HEK293 (cell line): ENCODE data around the gene TBX1.

Experiments
- FEZF1 ChIP-seq: fragments of 450-650 bp; formaldehyde crosslinking; IDR thresholded peaks from 2 replicates; pipeline ENCODE4 v1.5.1; 2016; ENCODE audit warnings: missing biosample characterization, missing genetic modification characterization
- KLF16 ChIP-seq: fragments of 450-650 bp; formaldehyde crosslinking; IDR thresholded peaks from 2 replicates; pipeline ENCODE4 v1.5.1; 2017; ENCODE audit warnings: missing biosample characterization, missing genetic modification characterization
- SALL2 ChIP-seq: fragments of 450-650 bp; formaldehyde crosslinking; IDR thresholded peaks from 2 replicates; pipeline ENCODE4 v1.5.0; 2017; ENCODE audit warnings: missing biosample characterization, mild to moderate bottlenecking, missing genetic modification characterization, borderline replicate concordance
- ZNF157 ChIP-seq: fragments of 450-650 bp; formaldehyde crosslinking; IDR thresholded peaks from 2 replicates; pipeline ENCODE4 v1.5.1; 2016; ENCODE audit warnings: missing biosample characterization, missing genetic modification characterization
- ZNF561 ChIP-seq: fragments of 450-650 bp; IDR thresholded peaks from 2 replicates; pipeline ENCODE4 v1.5.1; 2018; ENCODE audit warnings: missing biosample characterization, missing genetic modification characterization, borderline replicate concordance
- ZNF580 ChIP-seq: fragments of 450-650 bp; formaldehyde crosslinking; IDR thresholded peaks from 2 replicates; pipeline ENCODE4 v1.5.1; 2016; ENCODE audit warnings: missing biosample characterization, missing genetic modification characterization
- ZNF677 ChIP-seq: fragments of 450-650 bp; IDR thresholded peaks from 2 replicates; pipeline ENCODE4 v1.5.0; 2018; ENCODE audit warnings: missing biosample characterization, mild to moderate bottlenecking, missing genetic modification characterization, moderate library complexity
- TF ChIP-seq, protein P1 (sequence below): fragments of 450-650 bp; formaldehyde crosslinking; IDR thresholded peaks from 2 replicates; pipeline ENCODE4 v1.5.1; 2016; ENCODE audit warnings: missing biosample characterization, missing genetic modification characterization
- TF ChIP-seq, protein P2 (sequence below): fragments of 450-650 bp; formaldehyde crosslinking; IDR thresholded peaks from 2 replicates; pipeline ENCODE4 v1.5.1; 2016; ENCODE audit warnings: missing biosample characterization, missing genetic modification characterization
- TF ChIP-seq, protein P3 (sequence below): fragments of 450-650 bp; formaldehyde crosslinking; optimal IDR thresholded peaks from 2 replicates; pipeline ENCODE3; 2016; ENCODE audit warnings: missing biosample characterization, mild to moderate bottlenecking, missing genetic modification characterization

- TF ChIP-seq, protein P1, sequence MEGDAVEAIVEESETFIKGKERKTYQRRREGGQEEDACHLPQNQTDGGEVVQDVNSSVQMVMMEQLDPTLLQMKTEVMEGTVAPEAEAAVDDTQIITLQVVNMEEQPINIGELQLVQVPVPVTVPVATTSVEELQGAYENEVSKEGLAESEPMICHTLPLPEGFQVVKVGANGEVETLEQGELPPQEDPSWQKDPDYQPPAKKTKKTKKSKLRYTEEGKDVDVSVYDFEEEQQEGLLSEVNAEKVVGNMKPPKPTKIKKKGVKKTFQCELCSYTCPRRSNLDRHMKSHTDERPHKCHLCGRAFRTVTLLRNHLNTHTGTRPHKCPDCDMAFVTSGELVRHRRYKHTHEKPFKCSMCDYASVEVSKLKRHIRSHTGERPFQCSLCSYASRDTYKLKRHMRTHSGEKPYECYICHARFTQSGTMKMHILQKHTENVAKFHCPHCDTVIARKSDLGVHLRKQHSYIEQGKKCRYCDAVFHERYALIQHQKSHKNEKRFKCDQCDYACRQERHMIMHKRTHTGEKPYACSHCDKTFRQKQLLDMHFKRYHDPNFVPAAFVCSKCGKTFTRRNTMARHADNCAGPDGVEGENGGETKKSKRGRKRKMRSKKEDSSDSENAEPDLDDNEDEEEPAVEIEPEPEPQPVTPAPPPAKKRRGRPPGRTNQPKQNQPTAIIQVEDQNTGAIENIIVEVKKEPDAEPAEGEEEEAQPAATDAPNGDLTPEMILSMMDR (tag by site-specific recombination), result no peak
- TF ChIP-seq, protein P2, sequence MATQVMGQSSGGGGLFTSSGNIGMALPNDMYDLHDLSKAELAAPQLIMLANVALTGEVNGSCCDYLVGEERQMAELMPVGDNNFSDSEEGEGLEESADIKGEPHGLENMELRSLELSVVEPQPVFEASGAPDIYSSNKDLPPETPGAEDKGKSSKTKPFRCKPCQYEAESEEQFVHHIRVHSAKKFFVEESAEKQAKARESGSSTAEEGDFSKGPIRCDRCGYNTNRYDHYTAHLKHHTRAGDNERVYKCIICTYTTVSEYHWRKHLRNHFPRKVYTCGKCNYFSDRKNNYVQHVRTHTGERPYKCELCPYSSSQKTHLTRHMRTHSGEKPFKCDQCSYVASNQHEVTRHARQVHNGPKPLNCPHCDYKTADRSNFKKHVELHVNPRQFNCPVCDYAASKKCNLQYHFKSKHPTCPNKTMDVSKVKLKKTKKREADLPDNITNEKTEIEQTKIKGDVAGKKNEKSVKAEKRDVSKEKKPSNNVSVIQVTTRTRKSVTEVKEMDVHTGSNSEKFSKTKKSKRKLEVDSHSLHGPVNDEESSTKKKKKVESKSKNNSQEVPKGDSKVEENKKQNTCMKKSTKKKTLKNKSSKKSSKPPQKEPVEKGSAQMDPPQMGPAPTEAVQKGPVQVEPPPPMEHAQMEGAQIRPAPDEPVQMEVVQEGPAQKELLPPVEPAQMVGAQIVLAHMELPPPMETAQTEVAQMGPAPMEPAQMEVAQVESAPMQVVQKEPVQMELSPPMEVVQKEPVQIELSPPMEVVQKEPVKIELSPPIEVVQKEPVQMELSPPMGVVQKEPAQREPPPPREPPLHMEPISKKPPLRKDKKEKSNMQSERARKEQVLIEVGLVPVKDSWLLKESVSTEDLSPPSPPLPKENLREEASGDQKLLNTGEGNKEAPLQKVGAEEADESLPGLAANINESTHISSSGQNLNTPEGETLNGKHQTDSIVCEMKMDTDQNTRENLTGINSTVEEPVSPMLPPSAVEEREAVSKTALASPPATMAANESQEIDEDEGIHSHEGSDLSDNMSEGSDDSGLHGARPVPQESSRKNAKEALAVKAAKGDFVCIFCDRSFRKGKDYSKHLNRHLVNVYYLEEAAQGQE (tag by site-specific recombination), result no peak
- TF ChIP-seq, protein P3, sequence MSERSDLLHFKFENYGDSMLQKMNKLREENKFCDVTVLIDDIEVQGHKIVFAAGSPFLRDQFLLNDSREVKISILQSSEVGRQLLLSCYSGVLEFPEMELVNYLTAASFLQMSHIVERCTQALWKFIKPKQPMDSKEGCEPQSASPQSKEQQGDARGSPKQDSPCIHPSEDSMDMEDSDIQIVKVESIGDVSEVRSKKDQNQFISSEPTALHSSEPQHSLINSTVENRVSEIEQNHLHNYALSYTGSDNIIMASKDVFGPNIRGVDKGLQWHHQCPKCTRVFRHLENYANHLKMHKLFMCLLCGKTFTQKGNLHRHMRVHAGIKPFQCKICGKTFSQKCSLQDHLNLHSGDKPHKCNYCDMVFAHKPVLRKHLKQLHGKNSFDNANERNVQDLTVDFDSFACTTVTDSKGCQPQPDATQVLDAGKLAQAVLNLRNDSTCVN, result no peak
- TF ChIP-seq ZNF580, result no peak
- no peak for TF ChIP-seq FEZF1
- TF ChIP-seq ZNF157, result no peak
- no peak for TF ChIP-seq KLF16 (tag by site-specific recombination)
- TF ChIP-seq ZNF561, result no peak
- TF ChIP-seq SALL2 (tag by site-specific recombination), result no peak
- TF ChIP-seq ZNF677, result no peak
Observed at GRCh38 chr22:19789406-19789805, 28.8 kb downstream of the TBX1 start.
